Measurements from ENCODE around the gene INTU. TPM values are rescaled to one million over a fixed set of nuclear protein-coding genes. Genes with fewer than 3 reads are reported as not detected.
"Not testable (repeated sequence)": the region's sequence is repeated elsewhere in the genome, so short reads cannot be mapped to it uniquely, and the experiment has no call there.

Gene INTU
- total RNA-seq, 2 donors from 2014 or later, result 0.12 to 0.60 TPM

DNA sequence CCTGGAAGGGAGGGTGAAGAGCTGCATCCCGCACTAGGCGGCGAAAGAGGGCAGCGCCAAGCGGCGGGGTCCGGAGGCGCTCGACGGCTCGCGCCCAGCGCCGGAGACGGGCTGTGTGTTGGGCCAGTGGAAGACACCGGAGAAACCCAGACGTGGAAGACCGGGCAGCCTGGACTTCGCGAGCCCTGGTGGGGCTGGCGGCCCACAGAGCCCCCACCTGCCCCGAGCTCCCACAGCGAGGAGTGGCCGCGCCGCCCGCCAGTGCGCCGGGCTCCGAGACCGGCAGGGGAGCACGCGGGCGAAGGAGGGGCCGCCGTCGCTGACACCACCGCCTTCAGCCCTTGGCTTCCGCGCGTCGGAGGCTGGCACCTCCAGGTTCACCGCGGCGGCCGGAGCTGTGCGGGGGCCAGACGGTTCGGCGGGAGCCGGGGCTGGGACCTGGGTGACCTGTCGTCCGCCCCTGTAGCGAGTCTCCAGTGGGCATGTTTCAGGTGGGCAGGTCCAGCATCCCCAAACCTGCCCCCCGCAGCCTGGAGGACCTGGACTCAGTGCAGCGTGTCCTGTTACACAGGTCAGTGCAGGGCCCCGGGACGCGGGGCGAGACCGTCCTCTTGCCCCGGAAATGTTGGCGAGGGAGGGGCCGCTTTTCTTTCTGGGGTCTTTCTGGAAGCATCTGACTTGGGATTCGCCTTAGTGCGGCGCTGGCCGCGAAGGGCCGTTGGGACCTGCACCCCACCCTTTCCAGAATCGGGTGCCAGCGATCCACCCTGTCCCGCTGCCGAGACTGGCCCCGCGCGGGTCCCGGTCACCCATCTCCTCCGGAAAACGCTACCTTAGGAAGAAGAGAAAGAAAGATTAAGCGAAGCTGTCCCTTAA is 9.6 kb upstream of the INTU start:
- H3K4me1 Mint-ChIP-seq (ENCODE audit: low read depth), result peaks cover 6% of the 10 kb centered on the region
- H3K36me3 Mint-ChIP-seq (ENCODE audit: insufficient read depth in 2 of 2), result no peaks in the 10 kb centered on the region
- peaks cover 44% of the 10 kb centered on the region for H3K27me3 Mint-ChIP-seq (ENCODE audit: low read depth)
- peak; percentile 15 to 30 for DNase-seq
- H3K4me3 Mint-ChIP-seq, result peak overlapping the region; percentile 74 to 82
- ATAC-seq (replicated peaks in 1 of 2), result peak; percentile 82 to 85
- H3K9me3 Mint-ChIP-seq, result peaks cover 0 to 4% of the 10 kb centered on the region in 2 donors
- H3K27ac Mint-ChIP-seq, result no peak overlapping the region

DNA sequence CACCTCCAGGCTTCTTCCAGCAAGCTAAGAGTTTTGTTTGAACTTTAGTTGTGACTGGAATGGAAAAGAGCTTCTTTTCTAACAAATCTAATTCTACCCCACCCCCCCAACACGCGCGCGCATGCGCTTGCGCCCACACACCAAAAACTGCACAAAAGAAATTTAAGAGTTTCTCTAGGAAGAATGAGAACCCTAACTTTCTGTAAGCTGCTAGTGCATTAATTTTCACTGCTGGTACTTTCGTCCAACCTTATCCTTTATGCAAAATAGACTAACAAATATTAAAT is 9.0 kb upstream of the INTU start:
- Mint-ChIP-seq H3K4me3 (peak overlapping the region; percentile 74 to 82), H3K9me3 (peaks cover 0 to 2% of the 10 kb centered on the region in 2 donors), H3K4me1 (ENCODE audit: low read depth) (peaks cover 6% of the 10 kb centered on the region), H3K27ac (no peak overlapping the region), H3K27me3 (ENCODE audit: low read depth) (peaks cover 47% of the 10 kb centered on the region), H3K36me3 (ENCODE audit: insufficient read depth in 2 of 2) (no peaks in the 10 kb centered on the region)
- DNase-seq, result no peak
- ATAC-seq (replicated peaks in 1 of 2), result no peak

DNA sequence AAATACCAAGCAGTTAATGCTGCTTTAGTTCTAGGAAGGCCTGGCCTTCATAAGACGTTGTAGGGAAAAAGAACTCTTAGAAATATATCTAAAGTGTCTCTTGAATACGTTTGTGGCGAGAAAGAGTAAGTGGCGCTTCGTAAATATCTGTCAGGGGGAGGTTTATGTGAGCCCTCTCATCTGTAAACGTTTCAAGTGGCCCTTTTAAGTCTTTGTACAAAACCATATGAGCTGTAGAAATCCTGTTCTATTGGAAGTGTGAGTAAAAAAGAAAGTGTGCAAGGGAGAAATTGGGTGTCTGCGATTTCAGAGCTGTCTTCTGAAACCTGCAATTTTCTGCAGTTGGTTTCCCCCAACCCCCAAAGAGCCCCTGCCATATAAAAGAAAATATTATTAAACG is 8.6 kb upstream of the INTU start:
- H3K27me3 Mint-ChIP-seq (ENCODE audit: low read depth), result peaks cover 45% of the 10 kb centered on the region
- H3K4me3 Mint-ChIP-seq, result peak overlapping the region in 1 of 2 donors; percentile 82
- H3K4me1 Mint-ChIP-seq (ENCODE audit: low read depth), result peaks cover 6% of the 10 kb centered on the region
- ATAC-seq (replicated peaks in 1 of 2), result no peak
- no peaks in the 10 kb centered on the region for H3K36me3 Mint-ChIP-seq (ENCODE audit: insufficient read depth in 2 of 2)
- no peaks in the 10 kb centered on the region for H3K9me3 Mint-ChIP-seq
- H3K27ac Mint-ChIP-seq, result no peak overlapping the region
- no peak for DNase-seq

- no peak overlapping the region for H3K27ac Mint-ChIP-seq
- peaks cover 4% of the 10 kb centered on the region in 2 donors for H3K36me3 Mint-ChIP-seq (ENCODE audit: insufficient read depth in 2 of 2)
- peaks cover 59% of the 10 kb centered on the region for H3K27me3 Mint-ChIP-seq (ENCODE audit: low read depth)
- H3K4me3 Mint-ChIP-seq, result no peak overlapping the region
- H3K9me3 Mint-ChIP-seq, result no peaks in the 10 kb centered on the region
- DNase-seq (no peak), ATAC-seq (replicated peaks in 1 of 2) (no peak)
- peaks cover 13% of the 10 kb centered on the region for H3K4me1 Mint-ChIP-seq (ENCODE audit: low read depth)
These were observed 3.4 kb upstream of the INTU start for GRCh38 chr4:127629371-127629770.

DNA sequence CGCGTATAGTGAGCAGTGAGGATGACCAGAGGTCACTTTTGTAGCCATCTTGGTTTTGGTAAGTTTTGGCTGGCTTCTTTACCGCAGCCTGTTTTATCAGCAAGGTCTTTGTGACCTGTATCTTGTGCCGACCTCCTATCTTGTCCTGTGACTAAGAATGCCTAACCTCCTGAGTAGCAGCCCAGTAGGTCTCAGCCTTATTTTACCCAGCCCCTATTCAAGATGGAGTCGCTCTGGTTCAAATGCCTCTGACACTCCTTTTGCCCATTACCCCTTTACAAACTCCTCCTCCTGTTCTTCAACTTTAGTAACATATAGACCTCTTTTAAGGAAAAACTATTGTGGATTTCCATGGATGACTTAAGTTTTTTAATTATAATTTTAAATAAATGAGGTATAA is 2.6 kb upstream of the INTU start:
- Mint-ChIP-seq H3K4me1 (ENCODE audit: low read depth) (peaks cover 13% of the 10 kb centered on the region), H3K9me3 (no peaks in the 10 kb centered on the region), H3K27me3 (ENCODE audit: low read depth) (peaks cover 53% of the 10 kb centered on the region), H3K4me3 (no peak overlapping the region), H3K27ac (no peak overlapping the region), H3K36me3 (ENCODE audit: insufficient read depth in 2 of 2) (peaks cover 4% of the 10 kb centered on the region in 2 donors)
- ATAC-seq (replicated peaks in 1 of 2), result no peak
- DNase-seq, result no peak

DNA sequence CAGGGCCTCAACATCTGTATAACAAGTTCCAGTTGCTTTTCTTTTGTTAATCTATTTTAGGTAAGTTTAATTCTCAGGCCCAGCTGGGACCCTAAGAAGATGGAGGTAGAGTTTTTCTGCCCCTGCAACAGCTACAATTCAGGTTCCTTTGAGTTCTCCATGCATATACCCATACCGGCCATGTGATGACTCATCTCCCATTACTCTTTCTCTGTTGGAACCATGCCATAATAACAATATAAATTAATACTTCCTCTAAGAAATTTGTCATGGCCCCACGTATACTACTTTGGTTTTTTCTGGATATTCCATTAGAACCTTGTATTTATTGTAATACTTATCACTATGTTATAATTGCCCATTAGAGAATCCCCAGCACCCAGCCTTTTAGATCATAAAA is 1.3 kb upstream of the INTU start:
- Mint-ChIP-seq H3K4me3 (no peak overlapping the region), H3K27me3 (ENCODE audit: low read depth) (peaks cover 53% of the 10 kb centered on the region)
- DNase-seq, result no peak

DNA sequence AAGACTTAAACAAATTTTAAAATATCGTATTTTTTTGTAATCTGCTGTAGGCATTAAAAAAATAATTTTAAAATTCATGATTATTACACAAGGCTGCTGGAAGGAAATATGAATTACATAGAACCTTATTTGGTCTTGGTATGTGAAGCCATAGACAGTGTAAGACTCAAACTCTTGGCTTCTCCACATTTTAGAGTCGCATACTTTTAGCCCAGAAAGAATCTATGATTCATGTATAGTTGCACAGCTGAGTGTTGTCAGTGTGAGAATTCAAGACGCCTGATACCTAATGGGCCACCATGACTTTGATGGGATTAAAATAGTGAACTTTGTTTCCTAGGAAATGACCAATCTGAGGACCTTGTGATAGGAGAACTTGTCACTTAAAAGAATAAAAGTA is 1.4 kb downstream of the INTU start:
- no peak for ATAC-seq (replicated peaks in 1 of 2)
- Mint-ChIP-seq H3K4me1 (ENCODE audit: low read depth) (peaks cover 13% of the 10 kb centered on the region), H3K27me3 (ENCODE audit: low read depth) (peaks cover 52% of the 10 kb centered on the region), H3K36me3 (ENCODE audit: insufficient read depth in 2 of 2) (peaks cover 4% of the 10 kb centered on the region in 2 donors), H3K9me3 (no peaks in the 10 kb centered on the region), H3K27ac (no peak overlapping the region), H3K4me3 (no peak overlapping the region)
- DNase-seq, result no peak

More for the DNA sequence above, 1.3 kb upstream of the INTU start:
- Mint-ChIP-seq H3K9me3 (no peaks in the 10 kb centered on the region), H3K36me3 (ENCODE audit: insufficient read depth in 2 of 2) (peaks cover 4% of the 10 kb centered on the region in 2 donors), H3K4me1 (ENCODE audit: low read depth) (peaks cover 13% of the 10 kb centered on the region), H3K27ac (no peak overlapping the region)
- no peak for ATAC-seq (replicated peaks in 1 of 2)

GRCh38 chr4:127641524-127641923 is 8.8 kb downstream of the INTU start:
- Mint-ChIP-seq H3K4me1 (ENCODE audit: low read depth) (no peaks in the 10 kb centered on the region), H3K36me3 (ENCODE audit: insufficient read depth in 2 of 2) (no peaks in the 10 kb centered on the region), H3K4me3 (no peak overlapping the region), H3K9me3 (no peaks in the 10 kb centered on the region), H3K27me3 (ENCODE audit: low read depth) (peaks cover 19% of the 10 kb centered on the region), H3K27ac (no peak overlapping the region)
- ATAC-seq (replicated peaks in 1 of 2) (peak in 1 of 2 donors; percentile 81), DNase-seq (no peak)

GRCh38 chr4:127642169-127642568 is 9.4 kb downstream of the INTU start:
- H3K4me3 Mint-ChIP-seq, result no peak overlapping the region
- DNase-seq (no peak), ATAC-seq (replicated peaks in 1 of 2) (no peak)
- peaks cover 12% of the 10 kb centered on the region for H3K27me3 Mint-ChIP-seq (ENCODE audit: low read depth)
- no peaks in the 10 kb centered on the region for H3K4me1 Mint-ChIP-seq (ENCODE audit: low read depth)
- H3K9me3 Mint-ChIP-seq, result no peaks in the 10 kb centered on the region
- no peaks in the 10 kb centered on the region for H3K36me3 Mint-ChIP-seq (ENCODE audit: insufficient read depth in 2 of 2)
- H3K27ac Mint-ChIP-seq, result no peak overlapping the region

DNA sequence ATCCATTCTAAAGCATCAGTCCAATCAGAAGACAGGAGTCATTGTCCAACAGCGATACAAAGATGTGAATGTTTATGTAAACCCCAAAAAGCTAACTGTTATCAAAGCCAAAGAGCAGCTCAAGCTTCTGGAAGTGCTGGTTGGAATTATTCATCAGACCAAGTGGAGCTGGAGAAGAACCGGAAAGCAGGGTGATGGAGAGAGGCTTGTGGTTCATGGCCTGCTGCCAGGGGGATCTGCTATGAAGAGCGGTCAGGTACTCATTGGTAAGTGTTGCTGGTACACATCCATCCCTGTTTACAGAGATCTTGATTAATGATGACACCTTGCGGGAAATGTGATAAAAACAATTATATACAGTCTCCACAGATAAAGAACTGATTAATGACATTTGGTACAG is 11.0 kb downstream of the INTU start:
- H3K4me1 Mint-ChIP-seq (ENCODE audit: low read depth), result no peaks in the 10 kb centered on the region
- H3K4me3 Mint-ChIP-seq, result no peak overlapping the region
- H3K27me3 Mint-ChIP-seq (ENCODE audit: low read depth), result peaks cover 7% of the 10 kb centered on the region
- no peak overlapping the region for H3K27ac Mint-ChIP-seq
- H3K9me3 Mint-ChIP-seq, result no peaks in the 10 kb centered on the region
- DNase-seq, result no peak
- H3K36me3 Mint-ChIP-seq (ENCODE audit: insufficient read depth in 2 of 2), result no peaks in the 10 kb centered on the region
- ATAC-seq (replicated peaks in 1 of 2), result no peak

GRCh38 chr4:127648061-127648460 is 15.3 kb downstream of the INTU start:
- H3K36me3 Mint-ChIP-seq (ENCODE audit: insufficient read depth in 2 of 2), result no peaks in the 10 kb centered on the region
- ATAC-seq (replicated peaks in 1 of 2) (no peak), DNase-seq (no peak)
- no peak overlapping the region for H3K27ac Mint-ChIP-seq
- H3K4me1 Mint-ChIP-seq (ENCODE audit: low read depth), result no peaks in the 10 kb centered on the region
- no peaks in the 10 kb centered on the region for H3K9me3 Mint-ChIP-seq
- H3K4me3 Mint-ChIP-seq, result no peak overlapping the region
- no peaks in the 10 kb centered on the region for H3K27me3 Mint-ChIP-seq (ENCODE audit: low read depth)

DNA sequence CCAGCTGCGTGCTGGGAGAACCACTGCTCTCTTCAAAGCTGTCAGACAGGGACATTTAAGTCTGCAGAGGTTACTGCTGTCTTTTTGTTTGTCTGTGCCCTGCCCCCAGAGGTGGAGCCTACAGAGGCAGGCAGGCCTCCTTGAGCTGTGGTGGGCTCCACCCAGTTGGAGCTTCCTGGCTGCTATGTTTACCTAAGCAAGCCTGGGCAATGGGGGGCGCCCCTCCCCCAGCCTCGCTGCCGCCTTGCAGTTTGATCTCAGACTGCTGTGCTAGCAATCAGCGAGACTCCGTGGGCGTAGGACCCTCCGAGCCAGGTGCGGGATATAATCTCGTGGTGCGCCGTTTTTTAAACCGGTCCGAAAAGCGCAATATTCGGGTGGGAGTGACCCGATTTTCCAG is 22.8 kb downstream of the INTU start:
- H3K27me3 Mint-ChIP-seq (ENCODE audit: low read depth); H3K4me1 Mint-ChIP-seq (ENCODE audit: low read depth); H3K36me3 Mint-ChIP-seq (ENCODE audit: insufficient read depth in 2 of 2); ATAC-seq (replicated peaks in 1 of 2); H3K9me3 Mint-ChIP-seq; H3K27ac Mint-ChIP-seq; H3K4me3 Mint-ChIP-seq; DNase-seq: not testable (repeated sequence)

DNA sequence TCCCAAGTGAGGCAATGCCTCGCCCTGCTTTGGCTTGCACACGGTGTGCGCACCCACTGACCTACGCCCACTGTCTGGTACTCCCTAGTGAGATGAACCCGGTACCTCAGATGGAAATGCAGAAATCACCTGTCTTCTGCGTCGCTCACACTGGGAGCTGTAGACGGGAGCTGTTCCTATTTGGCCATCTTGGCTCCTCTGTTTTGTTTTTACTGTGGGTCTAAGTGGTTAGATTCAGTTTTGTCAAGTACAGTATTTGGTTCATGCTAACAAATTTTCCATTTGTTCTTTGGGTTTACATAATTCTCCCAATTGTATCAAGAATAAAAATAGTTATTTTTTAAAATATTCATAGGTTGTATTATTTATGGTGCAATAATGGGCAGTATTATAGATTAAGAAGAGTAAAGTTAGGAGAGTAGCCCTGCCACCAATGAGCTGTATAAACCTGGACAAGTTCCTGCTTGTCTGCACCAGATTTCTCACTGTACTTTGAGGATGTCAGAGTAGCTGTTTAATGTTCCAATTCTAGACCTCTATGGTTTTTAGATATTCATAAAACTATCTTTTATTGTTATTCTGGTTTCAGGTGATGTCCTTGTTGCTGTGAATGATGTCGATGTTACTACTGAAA is 23.4 kb downstream of the INTU start:
- Mint-ChIP-seq H3K4me1 (ENCODE audit: low read depth) (no peaks in the 10 kb centered on the region), H3K36me3 (ENCODE audit: insufficient read depth in 2 of 2) (peaks cover 0 to 1% of the 10 kb centered on the region in 2 donors), H3K4me3 (no peak overlapping the region), H3K9me3 (peaks cover 0 to 1% of the 10 kb centered on the region in 2 donors), H3K27ac (no peak overlapping the region), H3K27me3 (ENCODE audit: low read depth) (no peaks in the 10 kb centered on the region)
- DNase-seq, result no peak
- no peak for ATAC-seq (replicated peaks in 1 of 2)

All from activated T-cell treated with anti-CD3 and anti-CD28 coated beads, Interleukin-2, amount 50 U/mL, for 72 hours (primary cell).